Liver (tissue), 9 donors: ENCODE results near the gene ZNF726. TPM values are rescaled to one million over a fixed set of nuclear protein-coding genes. Genes with fewer than 3 reads are reported as not detected.

Source experiments
- DNase-seq: peaks from one replicate; pipeline ENCODE4 v3.0.0-alpha.2; 2017; ENCODE audit warnings: low spot score
- H3K27ac ChIP-seq, 2 donors: one replicate each; pipeline ENCODE4 v1.7.0; 2013; ENCODE audit warnings: inconsistent platforms in 2 of 2, low read length in 2 of 2, control low read depth in 1 of 2, low read depth in 1 of 2, mild to moderate bottlenecking in 1 of 2
- H3K27me3 ChIP-seq, 4 donors: one replicate each; pipeline versions ENCODE4 v1.6.1 to v1.7.0; 2013; ENCODE audit warnings: low read length in 3 of 4, inconsistent platforms in 1 of 4, mild to moderate bottlenecking in 1 of 4, moderate library complexity in 1 of 4; ENCODE audit not compliant: control insufficient read depth in 4 of 4, insufficient read depth in 4 of 4
- H3K36me3 ChIP-seq, 4 donors: one replicate each; pipeline versions ENCODE4 v1.6.1 to v1.7.0; 2013; ENCODE audit warnings: low read length in 3 of 4, mild to moderate bottlenecking in 3 of 4, low read depth in 1 of 4, moderate library complexity in 1 of 4; ENCODE audit not compliant: control insufficient read depth in 4 of 4, insufficient read depth in 3 of 4
- H3K4me1 ChIP-seq, 4 donors: one replicate each; pipeline versions ENCODE4 v1.6.1 to v1.7.0; 2013; ENCODE audit warnings: low read length in 3 of 4, mild to moderate bottlenecking in 3 of 4, moderate library complexity in 1 of 4; ENCODE audit not compliant: control insufficient read depth in 4 of 4, insufficient read depth in 4 of 4
- H3K4me3 ChIP-seq, 3 donors: one replicate each; pipeline versions ENCODE4 v1.6.1 to v1.7.0; 2013; ENCODE audit warnings: low read length in 3 of 3, control low read depth in 1 of 3, low read depth in 1 of 3, mild to moderate bottlenecking in 1 of 3
- H3K9ac ChIP-seq, 2 donors: one replicate each; pipeline ENCODE4 v1.7.0; 2013; ENCODE audit warnings: low read length in 2 of 2, mild to moderate bottlenecking in 2 of 2, moderate library complexity in 2 of 2, control low read depth in 1 of 2, low read depth in 1 of 2
- H3K9me3 ChIP-seq, 4 donors: one replicate each; pipeline versions ENCODE4 v1.6.1 to v1.7.0; 2013; ENCODE audit warnings: low read length in 3 of 4; ENCODE audit not compliant: control insufficient read depth in 4 of 4
- HNF4A ChIP-seq, 2 donors: conservative IDR thresholded peaks; 2 replicates each; pipeline ENCODE4 v1.6.1; 2016; ENCODE audit warnings: antibody characterized with exemption in 2 of 2, mild to moderate bottlenecking in 2 of 2
- HNF4G ChIP-seq: IDR thresholded peaks from 2 replicates; pipeline ENCODE4 v1.6.1; 2016; ENCODE audit warnings: antibody characterized with exemption
- JUND ChIP-seq, 2 donors: IDR thresholded peaks; 2 replicates each; pipeline ENCODE4 v1.6.1; 2016; ENCODE audit warnings: antibody characterized with exemption in 2 of 2
- MAX ChIP-seq: IDR thresholded peaks from 2 replicates; pipeline ENCODE4 v1.6.1; 2016; ENCODE audit warnings: antibody characterized with exemption
- RAD21 ChIP-seq, 2 donors: IDR thresholded peaks; 2 replicates each; pipeline ENCODE4 v1.6.1; 2016; ENCODE audit warnings: antibody characterized with exemption in 2 of 2, mild to moderate bottlenecking in 2 of 2
- REST ChIP-seq: IDR thresholded peaks from 2 replicates; pipeline ENCODE4 v1.6.1; 2016; ENCODE audit warnings: antibody characterized with exemption, mild to moderate bottlenecking
- RXRA ChIP-seq, 2 donors: IDR thresholded peaks; 2 replicates each; pipeline ENCODE4 v1.6.1; 2017 to 2018; ENCODE audit warnings: antibody characterized with exemption in 2 of 2, mild to moderate bottlenecking in 1 of 2
- YY1 ChIP-seq: IDR thresholded peaks from 2 replicates; pipeline ENCODE4 v1.6.1; 2016; ENCODE audit warnings: antibody characterized with exemption, mild to moderate bottlenecking
- WGBS: extraction: QIAGEN DNeasy Blood & Tissue Kit; methylation state at CpG from one replicate; pipeline ENCODE4 v1.1.7; 2013; 5-methylcytosine and 5-hydroxymethylcytosine counted together
- polyA plus RNA-seq, 2 donors: library from polyadenylated mRNA; stranded (reverse) in 1 of 2; unstranded in 1 of 2; fragments of 200-250 nt in 1 of 2; fragments of >200 nt in 1 of 2; fragmentation: Nextera tagmentation in 1 of 2; extraction: Ambion mirVana in 1 of 2; gene quantifications; one replicate each; pipeline versions ENCODE4 v1.2.1 to v1.2.3, GENCODE V29; 2013 to 2015
- total RNA-seq, 2 donors: library from RNA; depleted of rRNA; stranded (reverse); fragments of >200 nt; gene quantifications; one replicate each; pipeline ENCODE4 v1.2.3, GENCODE V29; 2014
- TF ChIP-seq, protein P1 (sequence below): IDR thresholded peaks from 2 replicates; pipeline ENCODE4 v1.6.1; 2016; ENCODE audit warnings: antibody characterized with exemption
- TF ChIP-seq, protein P2 (sequence below): IDR thresholded peaks from 2 replicates; pipeline ENCODE4 v1.6.1; 2016; ENCODE audit warnings: antibody characterized with exemption
- TF ChIP-seq, protein P3 (sequence below): fragments of 150-350 bp; IDR thresholded peaks from 2 replicates; pipeline ENCODE4 v1.5.1; 2017; ENCODE audit warnings: improper control_type of control experiment, low read depth, low read length; ENCODE audit not compliant: missing input control
- donor health status: healthy.
- donor health status: healthy.
- donor health status: healthy.
- donor health status: healthy.
- donor health status: healthy.

Gene ZNF726
- total and polyA plus RNA-seq, 4 donors: 0.57 to 8.0 (median 1.1) TPM

DNA sequence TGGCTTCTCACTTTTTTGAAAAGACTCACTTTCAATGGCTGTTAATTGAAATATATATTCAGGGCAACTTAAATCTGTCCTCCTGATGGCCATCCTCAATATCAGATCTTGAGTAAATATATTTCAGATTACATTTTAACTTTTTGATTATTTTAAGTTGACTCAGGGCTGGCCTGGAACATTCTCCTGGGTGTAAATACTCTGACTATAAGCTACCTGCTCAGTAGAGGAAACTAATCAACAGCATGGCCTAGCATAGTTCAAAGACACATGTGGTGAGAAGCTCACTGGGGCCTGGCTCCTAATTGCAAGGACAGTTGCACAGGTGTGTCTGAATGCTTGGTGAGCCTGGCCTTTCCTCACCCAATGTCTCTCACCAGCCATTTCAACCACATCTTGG, 5.5 kb upstream of the ZNF726 start:
- peak overlapping the region; percentile 21 to 84 for H3K27ac ChIP-seq
- H3K9ac ChIP-seq: no peak overlapping the region

GRCh38 chr19:23913931-23914330, 755 bp upstream of the ZNF726 start:
- H3K27me3 ChIP-seq: no peaks in the 10 kb centered on the region
- TF ChIP-seq REST (no peak), YY1 (no peak)
- H3K4me3 ChIP-seq: no peak overlapping the region
- 97% methylated on average over 11 of the region's 11 CpGs for WGBS
- no peak overlapping the region for H3K9ac ChIP-seq
- peaks cover 3 to 16% (median 7%) of the 10 kb centered on the region in 4 donors for H3K4me1 ChIP-seq
- DNase-seq: no peak
- no peak overlapping the region for H3K27ac ChIP-seq
- H3K36me3 ChIP-seq: no peaks in the 10 kb centered on the region
- H3K9me3 ChIP-seq: no peaks in the 10 kb centered on the region

More for the DNA sequence above, 5.5 kb upstream of the ZNF726 start:
- Histone ChIP-seq H3K4me3 (no peak overlapping the region), H3K4me1 (peaks cover 6 to 18% (median 11%) of the 10 kb centered on the region in 4 donors), H3K36me3 (no peaks in the 10 kb centered on the region), H3K9me3 (peaks cover 0 to 4% (median 4%) of the 10 kb centered on the region in 4 donors), H3K27me3 (no peaks in the 10 kb centered on the region)
- TF ChIP-seq REST (peak; percentile 43), HNF4G (no peak), YY1 (peak; percentile 35), MAX (peak; percentile 19), RXRA (IDR thresholded peaks at IDR 0.05) (peak in 1 of 2 donors; percentile 32), RAD21 (IDR thresholded peaks at IDR 0.05) (peak; percentile 17)
- TF ChIP-seq, protein P1, sequence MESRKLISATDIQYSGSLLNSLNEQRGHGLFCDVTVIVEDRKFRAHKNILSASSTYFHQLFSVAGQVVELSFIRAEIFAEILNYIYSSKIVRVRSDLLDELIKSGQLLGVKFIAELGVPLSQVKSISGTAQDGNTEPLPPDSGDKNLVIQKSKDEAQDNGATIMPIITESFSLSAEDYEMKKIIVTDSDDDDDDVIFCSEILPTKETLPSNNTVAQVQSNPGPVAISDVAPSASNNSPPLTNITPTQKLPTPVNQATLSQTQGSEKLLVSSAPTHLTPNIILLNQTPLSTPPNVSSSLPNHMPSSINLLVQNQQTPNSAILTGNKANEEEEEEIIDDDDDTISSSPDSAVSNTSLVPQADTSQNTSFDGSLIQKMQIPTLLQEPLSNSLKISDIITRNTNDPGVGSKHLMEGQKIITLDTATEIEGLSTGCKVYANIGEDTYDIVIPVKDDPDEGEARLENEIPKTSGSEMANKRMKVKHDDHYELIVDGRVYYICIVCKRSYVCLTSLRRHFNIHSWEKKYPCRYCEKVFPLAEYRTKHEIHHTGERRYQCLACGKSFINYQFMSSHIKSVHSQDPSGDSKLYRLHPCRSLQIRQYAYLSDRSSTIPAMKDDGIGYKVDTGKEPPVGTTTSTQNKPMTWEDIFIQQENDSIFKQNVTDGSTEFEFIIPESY: no peak
- no peak for DNase-seq

GRCh38 chr19:23916991-23917390, 2.3 kb downstream of the ZNF726 start:
- no peak for DNase-seq
- H3K9me3 ChIP-seq: no peaks in the 10 kb centered on the region
- H3K9ac ChIP-seq: no peak overlapping the region
- H3K27me3 ChIP-seq: no peaks in the 10 kb centered on the region
- H3K4me1 ChIP-seq: peaks cover 0 to 3% (median 2%) of the 10 kb centered on the region in 4 donors
- H3K27ac ChIP-seq: no peak overlapping the region
- no peak overlapping the region for H3K4me3 ChIP-seq
- peaks cover 0 to 3% (median 0%) of the 10 kb centered on the region in 4 donors for H3K36me3 ChIP-seq
- TF ChIP-seq YY1 (no peak), REST (no peak), HNF4A (conservative IDR thresholded peaks at IDR 0.05) (no peak), JUND (IDR thresholded peaks at IDR 0.05) (no peak)
- TF ChIP-seq, protein P2, sequence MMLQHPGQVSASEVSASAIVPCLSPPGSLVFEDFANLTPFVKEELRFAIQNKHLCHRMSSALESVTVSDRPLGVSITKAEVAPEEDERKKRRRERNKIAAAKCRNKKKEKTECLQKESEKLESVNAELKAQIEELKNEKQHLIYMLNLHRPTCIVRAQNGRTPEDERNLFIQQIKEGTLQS: no peak
- TF ChIP-seq, protein P3, sequence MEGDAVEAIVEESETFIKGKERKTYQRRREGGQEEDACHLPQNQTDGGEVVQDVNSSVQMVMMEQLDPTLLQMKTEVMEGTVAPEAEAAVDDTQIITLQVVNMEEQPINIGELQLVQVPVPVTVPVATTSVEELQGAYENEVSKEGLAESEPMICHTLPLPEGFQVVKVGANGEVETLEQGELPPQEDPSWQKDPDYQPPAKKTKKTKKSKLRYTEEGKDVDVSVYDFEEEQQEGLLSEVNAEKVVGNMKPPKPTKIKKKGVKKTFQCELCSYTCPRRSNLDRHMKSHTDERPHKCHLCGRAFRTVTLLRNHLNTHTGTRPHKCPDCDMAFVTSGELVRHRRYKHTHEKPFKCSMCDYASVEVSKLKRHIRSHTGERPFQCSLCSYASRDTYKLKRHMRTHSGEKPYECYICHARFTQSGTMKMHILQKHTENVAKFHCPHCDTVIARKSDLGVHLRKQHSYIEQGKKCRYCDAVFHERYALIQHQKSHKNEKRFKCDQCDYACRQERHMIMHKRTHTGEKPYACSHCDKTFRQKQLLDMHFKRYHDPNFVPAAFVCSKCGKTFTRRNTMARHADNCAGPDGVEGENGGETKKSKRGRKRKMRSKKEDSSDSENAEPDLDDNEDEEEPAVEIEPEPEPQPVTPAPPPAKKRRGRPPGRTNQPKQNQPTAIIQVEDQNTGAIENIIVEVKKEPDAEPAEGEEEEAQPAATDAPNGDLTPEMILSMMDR: no peak
